GM23338 (cell line): Measurements from ENCODE around the gene FCN2.

Experiments
- EZH2 ChIP-seq: fragments of 200-600 bp; sonication (generic); IDR thresholded peaks from one replicate; pipeline ENCODE4 v1.8.0; 2017; ENCODE audit warnings: antibody characterized with exemption, mild to moderate bottlenecking, low read depth; ENCODE audit not compliant: unreplicated experiment
- POLR2AphosphoS5 ChIP-seq: IDR thresholded peaks from 2 replicates; pipeline ENCODE4 v1.6.1; 2016; ENCODE audit warnings: antibody characterized with exemption, low read depth
- TF ChIP-seq, protein P1 (sequence below), 2 experiments: fragments of 200-600 bp in 1 of 2; sonication (generic) in 1 of 2; conservative IDR thresholded peaks; 2 replicates each; pipeline versions ENCODE4 v1.5.1 to v1.6.1; 2016 to 2017; ENCODE audit warnings: antibody characterized with exemption in 2 of 2, low read depth in 2 of 2, mild to moderate bottlenecking in 2 of 2, moderate library complexity in 1 of 2

GRCh38 chr9:134834217-134834956 lies 46.2 kb upstream of the FCN2 start:
- TF ChIP-seq EZH2 (no peak), POLR2AphosphoS5 (no peak)
- TF ChIP-seq, protein P1, sequence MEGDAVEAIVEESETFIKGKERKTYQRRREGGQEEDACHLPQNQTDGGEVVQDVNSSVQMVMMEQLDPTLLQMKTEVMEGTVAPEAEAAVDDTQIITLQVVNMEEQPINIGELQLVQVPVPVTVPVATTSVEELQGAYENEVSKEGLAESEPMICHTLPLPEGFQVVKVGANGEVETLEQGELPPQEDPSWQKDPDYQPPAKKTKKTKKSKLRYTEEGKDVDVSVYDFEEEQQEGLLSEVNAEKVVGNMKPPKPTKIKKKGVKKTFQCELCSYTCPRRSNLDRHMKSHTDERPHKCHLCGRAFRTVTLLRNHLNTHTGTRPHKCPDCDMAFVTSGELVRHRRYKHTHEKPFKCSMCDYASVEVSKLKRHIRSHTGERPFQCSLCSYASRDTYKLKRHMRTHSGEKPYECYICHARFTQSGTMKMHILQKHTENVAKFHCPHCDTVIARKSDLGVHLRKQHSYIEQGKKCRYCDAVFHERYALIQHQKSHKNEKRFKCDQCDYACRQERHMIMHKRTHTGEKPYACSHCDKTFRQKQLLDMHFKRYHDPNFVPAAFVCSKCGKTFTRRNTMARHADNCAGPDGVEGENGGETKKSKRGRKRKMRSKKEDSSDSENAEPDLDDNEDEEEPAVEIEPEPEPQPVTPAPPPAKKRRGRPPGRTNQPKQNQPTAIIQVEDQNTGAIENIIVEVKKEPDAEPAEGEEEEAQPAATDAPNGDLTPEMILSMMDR (conservative IDR thresholded peaks at IDR 0.05; ENCODE audit: low read depth in 2 of 2): no peak
